SK-N-MC (cell line): ENCODE measurements around the gene HCFC1.

Experiments
- EZH2 ChIP-seq: fragments of 200-600 bp; sonication (generic); IDR thresholded peaks from one replicate; pipeline ENCODE4 v1.6.1; 2017; ENCODE audit warnings: antibody characterized with exemption
- FOXP2 ChIP-seq: optimal IDR thresholded peaks from 2 replicates; pipeline ENCODE3; 2011; ENCODE audit warnings: mild to moderate bottlenecking, moderate library complexity; ENCODE audit not compliant: insufficient read depth; ENCODE audit errors: extremely low read length, control extremely low read depth
- POLR2AphosphoS5 ChIP-seq: IDR thresholded peaks from 2 replicates; pipeline ENCODE4 v1.6.1; 2012; ENCODE audit warnings: mild to moderate bottlenecking, low read depth, low read length, borderline replicate concordance

GRCh38 chrX:153950127-153950526 lies 21.5 kb downstream of the HCFC1 start:
- TF ChIP-seq EZH2 (no peak), POLR2AphosphoS5 (no peak), FOXP2 (no peak)
